Subcutaneous preadipocyte (primary cell): Measurements from ENCODE around the gene DNAJB11. TPM values are rescaled to one million over a fixed set of nuclear protein-coding genes. Genes with fewer than 3 reads are reported as not detected.

Experiments used
- small RNA-seq: library from RNA; depleted of rRNA; stranded (forward); fragments of <200 nt; gene quantifications from one replicate; pipeline ENCODE3, GENCODE V24; 2012
- total RNA-seq: library from RNA; depleted of rRNA; stranded (reverse); fragments of >200 nt; gene quantifications from 2 replicates; pipeline ENCODE4 v1.2.3, GENCODE V29; 2012

The DNAJB11 gene
- 26.1 and 37.9 TPM in 2 replicates for total RNA-seq

DNA sequence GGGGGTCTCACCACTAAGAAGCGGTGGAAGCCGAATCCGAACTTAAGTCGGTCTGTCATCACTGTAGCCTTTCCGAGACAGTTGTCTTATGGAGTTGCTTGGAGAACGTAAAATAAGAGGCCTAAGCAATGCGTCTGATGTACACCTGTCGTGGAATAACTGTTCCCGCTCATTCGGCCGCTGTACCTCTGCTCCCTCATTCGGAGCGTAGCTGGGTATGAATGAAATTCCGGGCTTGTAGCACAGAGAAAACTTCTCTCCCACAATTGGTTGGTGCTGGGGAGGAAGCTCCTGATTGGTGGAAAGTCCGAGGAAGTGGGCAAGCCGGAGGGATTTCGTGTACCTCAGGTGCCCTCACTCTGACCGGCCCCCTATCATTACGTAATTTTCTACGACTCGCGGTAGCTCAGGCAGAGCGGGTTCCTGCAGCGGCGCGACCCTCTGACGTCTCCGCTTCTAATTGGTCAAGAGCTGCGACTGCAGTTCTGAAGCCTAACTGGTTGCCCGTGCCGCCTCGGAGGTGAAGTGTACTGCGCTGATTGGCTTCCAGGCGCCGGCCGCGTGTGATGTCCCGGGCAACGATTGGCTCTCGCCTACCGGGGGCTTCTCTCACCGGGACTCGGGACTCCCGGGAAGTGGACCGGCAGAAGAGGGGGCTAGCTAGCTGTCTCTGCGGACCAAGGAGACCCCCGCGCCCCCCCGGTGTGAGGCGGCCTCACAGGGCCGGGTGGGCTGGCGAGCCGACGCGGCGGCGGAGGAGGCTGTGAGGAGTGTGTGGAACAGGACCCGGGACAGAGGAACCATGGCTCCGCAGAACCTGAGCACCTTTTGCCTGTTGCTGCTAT is at the start of gene DNAJB11:
Gene DNAJB11, plus strand, starts transcription at position 625 of the 845 bp plus-strand sequence. Its CDS starts 178 bp downstream, at position 803.

DNA sequence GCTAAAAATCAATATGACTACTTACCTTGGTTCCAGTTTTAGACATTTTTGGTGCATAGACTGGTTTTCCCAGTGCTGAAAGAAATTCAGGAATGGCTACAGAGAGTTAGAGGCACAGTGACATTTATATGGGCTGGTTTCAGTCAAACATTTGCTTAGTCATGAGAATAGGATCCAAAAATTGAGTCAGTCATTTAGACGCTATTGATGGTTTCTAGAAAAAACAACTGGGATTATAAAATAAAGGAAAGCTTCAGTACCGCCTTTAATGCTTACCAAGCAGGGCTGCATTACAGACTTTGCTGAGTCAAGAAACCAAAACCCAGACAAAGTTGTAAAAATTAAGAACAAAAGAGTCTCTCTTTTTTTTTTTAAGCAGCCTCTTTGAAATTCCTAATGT is 26.2 kb upstream of the DNAJB11 start, which contains the start of gene CRYGS:
Gene CRYGS, minus strand, starts transcription at position 100 of the 400 bp plus-strand sequence. Its CDS starts 54 bp downstream, at position 46.

DNA sequence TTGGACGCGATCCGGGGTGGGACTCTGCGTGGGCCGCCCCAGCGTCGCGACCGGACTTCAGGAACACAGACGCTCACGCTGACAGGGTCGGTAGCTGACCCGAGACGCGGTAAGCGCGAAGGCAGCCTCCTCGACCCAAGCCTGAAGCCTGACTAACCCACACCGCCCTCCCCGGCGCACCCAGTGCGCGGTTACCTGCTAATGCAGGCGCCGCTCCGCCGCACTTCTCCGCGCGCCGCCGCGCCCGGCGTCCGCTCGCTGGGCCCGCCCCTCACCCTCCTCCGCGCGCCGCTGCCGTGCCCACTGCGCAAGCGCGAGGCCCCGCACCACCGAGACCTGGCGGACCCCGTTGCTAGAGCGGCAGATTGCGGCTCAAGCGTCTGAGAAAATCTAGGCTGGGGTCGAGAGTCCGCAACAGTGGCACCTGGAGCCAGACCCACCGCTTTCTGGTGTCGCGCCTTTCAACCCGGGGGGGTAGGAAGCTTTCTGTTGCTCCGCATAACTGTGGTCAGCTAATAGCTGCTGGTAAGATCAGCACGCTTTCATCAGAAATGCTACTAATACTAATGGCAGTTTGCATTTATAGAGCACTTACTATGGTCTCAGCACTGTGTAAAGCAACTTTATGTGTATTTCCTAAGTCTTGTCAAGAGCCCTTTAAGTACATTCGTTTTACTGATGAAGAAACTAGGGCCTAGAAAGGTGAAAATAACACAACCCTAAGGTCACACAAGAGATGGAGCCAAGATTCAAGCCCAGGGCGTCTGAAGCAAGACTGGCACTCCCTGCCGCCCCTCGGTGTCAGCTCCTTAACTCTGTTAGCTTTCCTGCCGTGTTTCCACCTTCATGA is 3.2 kb upstream of the DNAJB11 start, which contains the start of gene TBCCD1:
Gene TBCCD1, minus strand, starts transcription at position 268 of the 850 bp plus-strand sequence. CDS start 3,010 bp downstream, outside the sequence.

DNA sequence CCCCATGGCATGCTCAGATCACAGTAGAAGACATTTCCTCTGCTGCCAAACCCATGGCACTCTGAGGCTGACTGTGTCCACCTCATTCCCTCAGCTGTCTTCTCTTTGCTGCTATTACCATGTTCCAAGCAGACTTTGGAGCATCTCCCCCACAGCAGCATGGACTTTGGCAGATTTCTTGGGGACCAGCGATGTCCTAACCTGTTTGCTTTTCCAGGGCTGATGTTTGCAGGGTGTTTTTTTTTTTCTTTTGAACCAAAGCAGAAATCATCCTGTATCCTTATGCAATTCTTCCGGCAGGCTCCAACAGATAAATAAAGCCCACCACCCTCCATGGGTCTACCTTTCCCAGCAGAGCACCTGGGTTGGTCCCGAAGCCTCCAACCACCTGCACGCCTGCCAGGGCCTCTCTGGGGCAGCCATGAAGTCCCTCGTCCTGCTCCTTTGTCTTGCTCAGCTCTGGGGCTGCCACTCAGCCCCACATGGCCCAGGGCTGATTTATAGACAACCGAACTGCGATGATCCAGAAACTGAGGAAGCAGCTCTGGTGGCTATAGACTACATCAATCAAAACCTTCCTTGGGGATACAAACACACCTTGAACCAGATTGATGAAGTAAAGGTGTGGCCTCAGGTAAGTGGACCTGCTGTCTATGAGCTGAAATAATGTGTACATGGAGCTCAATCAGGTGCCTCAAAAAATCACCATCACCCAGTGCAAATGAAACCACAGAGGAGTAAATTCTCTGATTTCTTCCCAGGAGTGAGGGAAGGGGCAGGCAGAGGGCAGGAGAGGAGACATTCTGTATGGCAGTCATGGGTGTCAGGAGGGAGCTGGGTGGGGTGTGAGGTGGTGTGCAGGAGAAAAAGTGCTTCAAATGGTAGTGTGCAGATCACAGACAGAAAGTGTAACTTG is 42.5 kb downstream of the DNAJB11 start, which contains the start of gene AHSG:
Gene AHSG, plus strand, starts transcription at position 340 of the 916 bp plus-strand sequence. Its CDS starts 82 bp downstream, at position 422.

Small RNAs within 50 kb of the gene (small RNA-seq; reads per million reads assigned to genes)
- not detected for gene RF00017

Other genes with a start within 250 kb of the DNAJB11 start
- gene DGKG, start 208.5 kb upstream of the DNAJB11 start, total RNA-seq = 0.37 and 1.4 TPM in 2 replicates
- 1.8 and 2.3 TPM in 2 replicates for gene CRYGS, start 26.3 kb upstream of the DNAJB11 start, total RNA-seq
- 14.7 and 19.7 TPM in 2 replicates for gene TBCCD1, start 3.4 kb upstream of the DNAJB11 start, total RNA-seq
- not detected in 2 replicates for gene AHSG, start 42.3 kb downstream of the DNAJB11 start, total RNA-seq
- gene FETUB, start 69.7 kb downstream of the DNAJB11 start, total RNA-seq = not detected in 2 replicates
- gene HRG, start 95.3 kb downstream of the DNAJB11 start, total RNA-seq = not detected in 2 replicates
- not detected in 2 replicates for gene KNG1, start 146.6 kb downstream of the DNAJB11 start, total RNA-seq
- 344 and 390 TPM in 2 replicates for gene EIF4A2, start 212.9 kb downstream of the DNAJB11 start, total RNA-seq
- gene RFC4, start 235.8 kb downstream of the DNAJB11 start, total RNA-seq = 24.3 and 38.5 TPM in 2 replicates